ENCODE measurements around the gene RNU6-7. TPM values are rescaled to one million over a fixed set of nuclear protein-coding genes. Genes with fewer than 3 reads are reported as not detected.

The RNU6-7 gene
- total and polyA plus RNA-seq, 2 of the 13 experiments (the other 11 are each of a cell fraction or from before 2014, with no cell fraction given) = under 0.01 TPM; not detected in 1

GRCh38 chr14:32201193-32201815 lies 541 bp upstream of the RNU6-7 start (continued):
- TF ChIP-seq ZNF556 (CRISPR knock-in tag; IDR thresholded peaks at IDR 0.05; ENCODE audit: borderline replicate concordance) (peak; percentile 97), JARID2 (CRISPR knock-in tag; IDR thresholded peaks at IDR 0.05; ENCODE audit: insufficient replicate concordance) (peak; percentile 91), IRF1 (CRISPR knock-in tag; IDR thresholded peaks at IDR 0.05; ENCODE audit: low read depth) (peak; percentile 89), NFE2L2 (IDR thresholded peaks at IDR 0.05; ENCODE audit: low read length) (no peak), SP140L (CRISPR knock-in tag; IDR thresholded peaks at IDR 0.05; ENCODE audit: borderline replicate concordance) (no peak; the same call in 1 of the 2 replicates), JUNB (CRISPR knock-in tag; IDR thresholded peaks at IDR 0.05; ENCODE audit: borderline replicate concordance) (no peak), ZNF576 (CRISPR knock-in tag; IDR thresholded peaks at IDR 0.05) (peak; percentile 91; the same call in 1 of the 2 replicates), NFE2 (CRISPR knock-in tag; IDR thresholded peaks at IDR 0.05) (no peak; the same call in 1 of the 2 replicates), HIVEP1 (CRISPR knock-in tag; IDR thresholded peaks at IDR 0.05) (peak; percentile 95; the same call in 1 of the 2 replicates), SMC3 (IDR thresholded peaks at IDR 0.05; ENCODE audit: low read length) (0 out of 2 replicates have a peak, but pooled peaks have one; percentile 2), HMGXB3 (CRISPR knock-in tag; IDR thresholded peaks at IDR 0.05; ENCODE audit: borderline replicate concordance) (peak; percentile 90), STAG1 (CRISPR knock-in tag; IDR thresholded peaks at IDR 0.05) (no peak; the same call in 1 of the 2 replicates), ZNF614 (CRISPR knock-in tag; IDR thresholded peaks at IDR 0.05; ENCODE audit: borderline replicate concordance) (peak; percentile 75), ZNF761 (CRISPR knock-in tag; conservative IDR thresholded peaks at IDR 0.05) (peak; percentile 48), LRRFIP1 (CRISPR knock-in tag; conservative IDR thresholded peaks at IDR 0.05) (peak; percentile 81; the same call in 1 of the 2 replicates)
- TF ChIP-seq, protein P1, sequence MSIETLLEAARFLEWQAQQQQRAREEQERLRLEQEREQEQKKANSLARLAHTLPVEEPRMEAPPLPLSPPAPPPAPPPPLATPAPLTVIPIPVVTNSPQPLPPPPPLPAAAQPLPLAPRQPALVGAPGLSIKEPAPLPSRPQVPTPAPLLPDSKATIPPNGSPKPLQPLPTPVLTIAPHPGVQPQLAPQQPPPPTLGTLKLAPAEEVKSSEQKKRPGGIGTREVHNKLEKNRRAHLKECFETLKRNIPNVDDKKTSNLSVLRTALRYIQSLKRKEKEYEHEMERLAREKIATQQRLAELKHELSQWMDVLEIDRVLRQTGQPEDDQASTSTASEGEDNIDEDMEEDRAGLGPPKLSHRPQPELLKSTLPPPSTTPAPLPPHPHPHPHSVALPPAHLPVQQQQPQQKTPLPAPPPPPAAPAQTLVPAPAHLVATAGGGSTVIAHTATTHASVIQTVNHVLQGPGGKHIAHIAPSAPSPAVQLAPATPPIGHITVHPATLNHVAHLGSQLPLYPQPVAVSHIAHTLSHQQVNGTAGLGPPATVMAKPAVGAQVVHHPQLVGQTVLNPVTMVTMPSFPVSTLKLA (IDR thresholded peaks at IDR 0.05) = no peak
